ENCODE results near the gene IL36RN.
A peak's percentile ranks its signal among the peaks of the same experiment; 100 is the strongest.

Gene IL36RN

DNA sequence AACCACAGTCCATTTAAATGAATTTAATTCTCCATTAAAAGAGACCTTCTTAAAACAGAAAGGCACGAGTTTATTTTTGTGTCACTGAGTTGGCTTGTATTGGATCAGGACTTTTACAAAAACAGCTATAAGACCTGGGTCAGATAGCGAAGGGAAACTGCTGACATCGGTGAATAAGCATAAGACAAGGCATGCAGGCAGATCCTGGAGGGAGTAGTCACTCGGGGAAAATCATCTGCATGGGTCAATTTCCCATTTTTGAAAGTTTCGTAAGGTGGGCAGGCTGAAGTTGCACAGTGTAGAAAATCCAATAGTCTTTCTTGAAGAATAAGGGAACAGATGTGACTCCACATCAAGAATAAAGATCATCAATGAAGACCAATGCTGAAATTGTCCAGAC, 19.3 kb upstream of the IL36RN start:
- DNase-seq (ENCODE audit: low read depth), result no peak
- no peak for TF ChIP-seq CTCF (IDR thresholded peaks at IDR 0.05; ENCODE audit: low read depth, low read length, missing control alignments)
- H3K4me3 ChIP-seq (ENCODE audit: low read depth, low read length), result no peak overlapping the region

- no peak for DNase-seq (ENCODE audit: low read depth)
- no peak overlapping the region for H3K4me3 ChIP-seq (ENCODE audit: low read depth, low read length)
- peak; percentile 44 for TF ChIP-seq CTCF (IDR thresholded peaks at IDR 0.05; ENCODE audit: low read depth, low read length, missing control alignments)
Measured at GRCh38 chr2:113041871-113042270, 17.1 kb upstream of the IL36RN start.

- no peak overlapping the region for H3K4me3 ChIP-seq (ENCODE audit: low read depth, low read length)
- TF ChIP-seq CTCF (IDR thresholded peaks at IDR 0.05; ENCODE audit: low read depth, low read length, missing control alignments), result no peak
- DNase-seq (ENCODE audit: low read depth), result no peak
Measured at GRCh38 chr2:113046465-113046864, 12.5 kb upstream of the IL36RN start.

- no peak overlapping the region for H3K4me3 ChIP-seq (ENCODE audit: low read depth, low read length)
- DNase-seq (ENCODE audit: low read depth), result no peak
- TF ChIP-seq CTCF (IDR thresholded peaks at IDR 0.05; ENCODE audit: low read depth, low read length, missing control alignments), result no peak
Measured at GRCh38 chr2:113050921-113051895, 7.8 kb upstream of the IL36RN start.

GRCh38 chr2:113052396-113052917, 6.5 kb upstream of the IL36RN start, which contains the start of gene IL36B:
Gene IL36B (minus strand): TSS chr2:113052867.
- no peak for TF ChIP-seq CTCF (IDR thresholded peaks at IDR 0.05; ENCODE audit: low read depth, low read length, missing control alignments)
- DNase-seq (ENCODE audit: low read depth), result no peak
- H3K4me3 ChIP-seq (ENCODE audit: low read depth, low read length), result no peak within 1 kb of the TSS

GRCh38 chr2:113053666-113054065, 5.3 kb upstream of the IL36RN start:
- no peak for DNase-seq (ENCODE audit: low read depth)
- TF ChIP-seq CTCF (IDR thresholded peaks at IDR 0.05; ENCODE audit: low read depth, low read length, missing control alignments), result no peak
- H3K4me3 ChIP-seq (ENCODE audit: low read depth, low read length), result no peak overlapping the region

Measured in GM12864 (cell line).